IPS-11a (cell line): Measurements from ENCODE around the gene HNRNPUL2.
A peak's percentile ranks its signal among the peaks of the same experiment; 100 is the strongest.

Source experiments
- H3K4me3 ChIP-seq: one replicate; pipeline ENCODE4 v1.5.1; 2013; ENCODE audit warnings: low read depth, low read length, control low read depth

Gene HNRNPUL2

GRCh38 chr11:62727872-62728170, 564 bp upstream of the HNRNPUL2 start:
- peak overlapping the region; percentile 97 for H3K4me3 ChIP-seq

- peak overlapping the region; percentile 97 for H3K4me3 ChIP-seq
Observed at GRCh38 chr11:62726915-62727164, 417 bp downstream of the HNRNPUL2 start.

DNA sequence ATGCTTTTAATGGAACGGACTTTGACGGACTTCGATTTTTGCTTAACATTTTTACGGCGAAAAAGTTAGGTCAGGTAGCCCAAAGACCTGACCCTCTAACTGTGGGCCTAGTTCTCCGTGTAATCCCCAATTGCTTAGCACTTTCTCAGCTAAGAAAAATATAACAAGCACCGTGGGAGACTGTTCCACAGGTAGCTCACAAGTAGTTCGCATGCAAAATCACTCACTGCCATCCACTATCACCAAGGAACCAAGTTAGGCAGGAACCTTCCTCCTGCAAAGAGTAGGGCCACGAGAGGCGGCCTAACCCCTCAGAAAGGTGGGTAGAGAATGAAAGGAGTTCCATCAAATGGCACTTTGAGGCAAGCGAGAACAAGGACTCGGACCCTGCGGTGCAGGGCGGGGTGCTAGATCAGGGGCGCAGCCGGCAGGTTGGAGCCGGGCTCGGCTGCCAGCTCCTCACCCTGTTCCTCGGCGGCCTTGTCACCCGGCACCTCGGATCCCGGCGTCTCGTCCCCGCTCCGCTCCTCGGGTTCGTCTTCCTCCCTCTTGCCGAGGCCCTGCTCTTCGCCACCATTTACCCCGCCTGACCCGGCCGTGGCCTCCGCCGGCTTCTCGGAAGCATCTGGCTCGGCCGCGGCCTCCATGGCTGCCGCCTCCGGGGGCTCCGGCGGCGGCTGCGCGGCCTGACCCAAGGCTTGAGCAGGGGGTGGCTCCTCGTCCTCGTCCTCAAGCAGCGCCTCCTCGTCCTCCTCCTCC, 922 bp downstream of the HNRNPUL2 start:
- H3K4me3 ChIP-seq, result peak overlapping the region; percentile 97

- peak overlapping the region; percentile 97 for H3K4me3 ChIP-seq
Observed at GRCh38 chr11:62725646-62726045, 1.6 kb downstream of the HNRNPUL2 start.

DNA sequence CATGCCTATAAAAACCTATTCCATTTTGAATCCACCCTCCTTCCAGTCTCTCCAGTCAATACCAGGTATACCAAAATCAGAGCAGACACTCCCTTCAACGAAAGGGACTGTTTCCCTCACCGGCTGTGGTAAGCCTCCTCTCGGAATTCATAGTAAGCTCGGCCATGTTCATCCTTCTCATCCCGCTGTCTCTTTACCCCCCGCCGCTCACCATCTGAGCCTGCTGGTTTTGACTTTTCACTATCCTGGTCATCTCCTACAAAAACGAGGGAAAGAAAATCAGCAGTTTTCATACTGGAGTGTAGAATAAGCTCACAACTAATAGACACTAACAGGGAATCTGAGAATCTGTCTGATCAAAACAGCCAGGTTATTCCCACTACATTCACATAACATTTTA, 3.1 kb downstream of the HNRNPUL2 start:
- no peak overlapping the region for H3K4me3 ChIP-seq

DNA sequence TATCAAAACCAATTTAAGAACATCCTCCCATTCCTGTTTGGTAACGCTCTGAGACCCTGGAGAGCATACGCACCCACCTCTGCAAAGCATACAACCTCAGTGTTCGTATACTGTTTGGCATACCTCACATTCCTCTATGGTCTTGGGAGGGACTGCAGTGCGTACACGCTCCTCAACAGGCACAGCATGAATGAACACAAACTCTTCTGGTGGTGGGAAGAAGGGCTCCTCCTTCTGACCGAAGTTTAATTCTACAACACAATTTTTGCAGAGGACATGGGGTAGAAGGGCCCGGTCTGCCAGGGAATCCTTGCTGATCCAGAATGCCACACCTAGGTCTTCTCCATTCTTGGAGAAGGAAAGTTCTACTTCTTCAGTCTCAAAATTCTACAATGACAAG, 5.3 kb downstream of the HNRNPUL2 start:
- H3K4me3 ChIP-seq, result no peak overlapping the region

DNA sequence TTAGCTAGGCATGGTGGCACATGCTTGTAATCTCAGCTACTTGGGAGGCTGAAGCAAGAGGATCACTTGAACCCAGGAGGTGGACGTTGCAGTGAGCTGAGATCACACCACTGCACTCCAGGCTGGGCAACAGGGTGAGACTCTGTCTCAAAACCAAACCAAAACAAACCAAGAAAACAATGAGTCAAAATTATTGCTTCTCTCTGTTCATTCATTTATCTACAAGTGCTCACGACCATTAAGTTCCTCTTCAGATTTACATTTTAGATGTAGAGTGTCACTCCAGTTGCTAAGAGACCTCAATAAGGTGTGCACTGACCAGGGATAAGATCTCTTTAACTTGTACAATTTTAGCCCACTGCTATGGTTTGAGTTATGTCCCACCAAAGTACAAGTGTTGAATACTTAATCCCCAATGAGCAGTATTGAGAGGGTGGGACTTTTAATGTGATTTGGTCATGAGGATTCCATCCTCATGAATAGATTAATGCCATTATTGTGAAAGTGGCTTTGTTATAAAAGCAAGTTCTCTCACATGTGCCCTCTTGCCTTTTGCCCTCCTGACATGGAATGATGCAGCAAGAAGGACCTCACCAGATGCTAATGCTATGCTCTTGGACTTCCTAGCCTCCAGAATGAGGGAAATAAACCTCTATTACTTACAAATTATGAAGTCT, 7.8 kb downstream of the HNRNPUL2 start:
- no peak overlapping the region for H3K4me3 ChIP-seq

DNA sequence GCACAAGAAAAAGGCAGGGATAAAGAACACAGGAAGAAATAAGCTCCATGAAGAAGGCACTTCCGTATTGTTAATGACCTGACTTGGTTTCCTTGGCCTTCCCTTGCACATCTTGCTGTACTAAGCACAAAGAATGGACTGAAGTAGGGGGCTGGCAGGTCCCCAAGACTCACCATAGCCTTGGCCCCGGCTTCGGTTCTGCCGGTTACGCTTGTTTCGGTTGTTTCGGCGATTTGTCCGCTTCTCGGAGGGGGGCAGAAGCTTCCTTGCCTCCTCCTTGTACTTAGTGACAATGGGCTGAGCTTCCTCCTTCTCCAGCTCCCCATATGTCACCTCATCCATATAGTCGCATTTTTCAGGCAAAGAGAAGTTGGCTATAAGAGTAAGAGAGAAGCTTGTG, 10.4 kb downstream of the HNRNPUL2 start:
- H3K4me3 ChIP-seq, result no peak overlapping the region

- H3K4me3 ChIP-seq, result no peak overlapping the region
Observed at GRCh38 chr11:62716206-62716605, 11.1 kb downstream of the HNRNPUL2 start.

- H3K4me3 ChIP-seq, result no peak overlapping the region
Observed at GRCh38 chr11:62715150-62716130, 11.8 kb downstream of the HNRNPUL2 start.

- H3K4me3 ChIP-seq, result no peak overlapping the region
Observed at GRCh38 chr11:62713343-62713742, 13.9 kb downstream of the HNRNPUL2 start.

DNA sequence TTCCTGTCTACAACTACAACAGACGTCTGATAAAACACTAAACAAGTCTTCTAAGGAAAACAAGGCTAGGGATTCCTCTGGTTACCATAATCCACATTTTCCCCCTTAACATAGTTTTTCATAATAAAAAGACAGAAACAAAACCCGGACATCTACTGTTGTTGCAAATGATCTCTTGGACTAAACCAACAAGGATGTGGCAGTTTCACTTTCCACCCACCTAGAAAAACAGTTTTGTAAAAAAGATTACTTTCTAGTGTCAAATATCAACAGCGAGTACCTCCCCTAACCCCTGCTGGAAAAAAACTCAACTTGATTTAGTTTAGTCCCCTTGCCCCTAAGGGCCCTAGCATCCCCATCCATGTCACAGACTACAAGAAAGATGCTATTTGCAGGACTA, 14.4 kb downstream of the HNRNPUL2 start:
- H3K4me3 ChIP-seq, result no peak overlapping the region

- no peak overlapping the region for H3K4me3 ChIP-seq
Observed at GRCh38 chr11:62712276-62712812, 14.9 kb downstream of the HNRNPUL2 start.

- H3K4me3 ChIP-seq, result peak overlapping the region; percentile 38
Observed at GRCh38 chr11:62710001-62710345, 17.3 kb downstream of the HNRNPUL2 start.

- peak overlapping the region; percentile 73 for H3K4me3 ChIP-seq
Observed at GRCh38 chr11:62709247-62710000, 17.8 kb downstream of the HNRNPUL2 start.

GRCh38 chr11:62708793-62709192, 18.5 kb downstream of the HNRNPUL2 start:
- peak overlapping the region; percentile 73 for H3K4me3 ChIP-seq

DNA sequence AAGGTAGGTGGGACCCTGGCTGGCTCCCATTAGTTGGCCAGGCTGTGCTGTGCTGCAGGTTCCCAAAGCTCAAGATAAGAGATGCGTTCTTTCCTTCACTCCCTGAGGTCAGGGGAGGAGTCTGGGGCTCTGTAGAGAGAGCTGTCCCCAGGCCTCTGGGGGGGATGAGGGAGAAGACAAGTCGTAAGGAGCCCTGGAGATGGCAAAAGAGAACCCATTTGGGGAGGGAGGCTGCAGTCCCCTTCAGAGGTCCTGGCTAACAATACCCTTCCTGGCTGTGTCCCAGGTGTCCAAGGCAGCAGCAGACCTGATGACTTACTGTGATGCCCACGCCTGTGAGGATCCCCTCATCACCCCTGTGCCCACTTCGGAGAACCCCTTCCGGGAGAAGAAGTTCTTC, 18.9 kb downstream of the HNRNPUL2 start:
- H3K4me3 ChIP-seq, result no peak overlapping the region

- peak within 1 kb of the TSS; percentile 86 for H3K4me3 ChIP-seq
Observed at GRCh38 chr11:62707277-62707861, 19.9 kb downstream of the HNRNPUL2 start, which contains the start of the genes BSCL2 and GNG3. Gene BSCL2, minus strand, starts transcription at chr11:62707424. Its CDS starts 229 bp downstream, at chr11:62707195. Gene GNG3, plus strand, starts transcription at chr11:62707676. Its CDS starts 620 bp downstream, at chr11:62708296.

- H3K4me3 ChIP-seq, result peak overlapping the region; percentile 86
Observed at GRCh38 chr11:62706850-62707247, 20.4 kb downstream of the HNRNPUL2 start.
